HL-60 (cell line): ENCODE results near the gene FBXW9.

Experiments used
- GABPA ChIP-seq: IDR thresholded peaks from 2 replicates; pipeline ENCODE4 v1.6.1; 2012; ENCODE audit warnings: low read depth
- POLR2AphosphoS5 ChIP-seq: IDR thresholded peaks from 2 replicates; pipeline ENCODE4 v1.6.1; 2012; ENCODE audit warnings: low read depth
- SPI1 ChIP-seq: IDR thresholded peaks from 2 replicates; pipeline ENCODE4 v1.6.1; 2012; ENCODE audit warnings: low read depth, mild to moderate bottlenecking, borderline replicate concordance
- TF ChIP-seq, protein P1 (sequence below): IDR thresholded peaks from one replicate; pipeline ENCODE4 v1.5.1; 2011; ENCODE audit warnings: low read length, control low read depth, inconsistent platforms; ENCODE audit not compliant: insufficient read depth
- TF ChIP-seq, protein P2 (sequence below): IDR thresholded peaks from 2 replicates; pipeline ENCODE4 v1.6.1; 2012; ENCODE audit warnings: low read depth; ENCODE audit not compliant: insufficient replicate concordance

DNA sequence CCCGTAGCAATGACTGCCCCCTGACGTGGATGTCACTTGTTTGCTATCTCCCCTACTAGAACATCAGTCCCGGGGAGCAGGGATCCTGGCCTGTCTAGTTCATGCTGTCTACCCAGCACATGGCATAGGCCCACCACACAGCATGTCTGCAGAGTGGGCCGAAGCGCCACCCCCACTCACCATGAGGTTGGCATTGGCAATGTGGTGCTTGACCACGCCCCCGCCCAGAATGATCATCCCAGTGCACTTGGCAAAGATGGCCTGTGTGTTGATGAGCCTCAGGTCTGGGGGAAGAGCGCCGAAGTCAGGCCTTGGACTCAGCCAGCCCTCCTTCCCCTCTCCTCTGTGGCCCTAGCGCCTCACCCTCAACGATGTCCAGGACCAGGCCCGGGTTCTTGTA, 19.5 kb downstream of the FBXW9 start:
- TF ChIP-seq POLR2AphosphoS5 = no peak
- TF ChIP-seq, protein P1, sequence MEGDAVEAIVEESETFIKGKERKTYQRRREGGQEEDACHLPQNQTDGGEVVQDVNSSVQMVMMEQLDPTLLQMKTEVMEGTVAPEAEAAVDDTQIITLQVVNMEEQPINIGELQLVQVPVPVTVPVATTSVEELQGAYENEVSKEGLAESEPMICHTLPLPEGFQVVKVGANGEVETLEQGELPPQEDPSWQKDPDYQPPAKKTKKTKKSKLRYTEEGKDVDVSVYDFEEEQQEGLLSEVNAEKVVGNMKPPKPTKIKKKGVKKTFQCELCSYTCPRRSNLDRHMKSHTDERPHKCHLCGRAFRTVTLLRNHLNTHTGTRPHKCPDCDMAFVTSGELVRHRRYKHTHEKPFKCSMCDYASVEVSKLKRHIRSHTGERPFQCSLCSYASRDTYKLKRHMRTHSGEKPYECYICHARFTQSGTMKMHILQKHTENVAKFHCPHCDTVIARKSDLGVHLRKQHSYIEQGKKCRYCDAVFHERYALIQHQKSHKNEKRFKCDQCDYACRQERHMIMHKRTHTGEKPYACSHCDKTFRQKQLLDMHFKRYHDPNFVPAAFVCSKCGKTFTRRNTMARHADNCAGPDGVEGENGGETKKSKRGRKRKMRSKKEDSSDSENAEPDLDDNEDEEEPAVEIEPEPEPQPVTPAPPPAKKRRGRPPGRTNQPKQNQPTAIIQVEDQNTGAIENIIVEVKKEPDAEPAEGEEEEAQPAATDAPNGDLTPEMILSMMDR = no peak
- no peak for TF ChIP-seq SPI1
- TF ChIP-seq, protein P2, sequence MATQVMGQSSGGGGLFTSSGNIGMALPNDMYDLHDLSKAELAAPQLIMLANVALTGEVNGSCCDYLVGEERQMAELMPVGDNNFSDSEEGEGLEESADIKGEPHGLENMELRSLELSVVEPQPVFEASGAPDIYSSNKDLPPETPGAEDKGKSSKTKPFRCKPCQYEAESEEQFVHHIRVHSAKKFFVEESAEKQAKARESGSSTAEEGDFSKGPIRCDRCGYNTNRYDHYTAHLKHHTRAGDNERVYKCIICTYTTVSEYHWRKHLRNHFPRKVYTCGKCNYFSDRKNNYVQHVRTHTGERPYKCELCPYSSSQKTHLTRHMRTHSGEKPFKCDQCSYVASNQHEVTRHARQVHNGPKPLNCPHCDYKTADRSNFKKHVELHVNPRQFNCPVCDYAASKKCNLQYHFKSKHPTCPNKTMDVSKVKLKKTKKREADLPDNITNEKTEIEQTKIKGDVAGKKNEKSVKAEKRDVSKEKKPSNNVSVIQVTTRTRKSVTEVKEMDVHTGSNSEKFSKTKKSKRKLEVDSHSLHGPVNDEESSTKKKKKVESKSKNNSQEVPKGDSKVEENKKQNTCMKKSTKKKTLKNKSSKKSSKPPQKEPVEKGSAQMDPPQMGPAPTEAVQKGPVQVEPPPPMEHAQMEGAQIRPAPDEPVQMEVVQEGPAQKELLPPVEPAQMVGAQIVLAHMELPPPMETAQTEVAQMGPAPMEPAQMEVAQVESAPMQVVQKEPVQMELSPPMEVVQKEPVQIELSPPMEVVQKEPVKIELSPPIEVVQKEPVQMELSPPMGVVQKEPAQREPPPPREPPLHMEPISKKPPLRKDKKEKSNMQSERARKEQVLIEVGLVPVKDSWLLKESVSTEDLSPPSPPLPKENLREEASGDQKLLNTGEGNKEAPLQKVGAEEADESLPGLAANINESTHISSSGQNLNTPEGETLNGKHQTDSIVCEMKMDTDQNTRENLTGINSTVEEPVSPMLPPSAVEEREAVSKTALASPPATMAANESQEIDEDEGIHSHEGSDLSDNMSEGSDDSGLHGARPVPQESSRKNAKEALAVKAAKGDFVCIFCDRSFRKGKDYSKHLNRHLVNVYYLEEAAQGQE = no peak
- TF ChIP-seq GABPA = no peak
